ENCODE results near the gene TBL3.

DNA sequence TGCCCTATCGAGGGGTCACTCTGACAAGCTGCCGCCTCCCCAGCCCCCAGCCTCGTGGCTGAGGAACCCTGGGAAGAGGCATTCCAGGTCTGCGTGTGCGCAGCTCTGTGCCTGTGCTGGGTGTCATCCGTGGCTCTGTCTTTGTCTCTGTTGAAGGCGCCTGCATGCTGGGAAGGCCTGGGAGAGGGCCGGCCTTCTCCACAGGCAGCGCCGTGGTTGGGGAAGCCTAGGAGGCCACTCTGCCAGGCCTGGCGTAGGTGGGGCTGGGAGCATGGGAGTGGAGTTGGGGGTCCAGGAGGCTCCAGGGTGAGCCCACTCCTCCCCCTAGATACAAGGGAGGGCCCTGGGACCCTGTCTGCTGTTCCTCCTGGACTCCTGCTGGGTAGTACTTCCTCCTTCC, 58.2 kb downstream of the TBL3 start:
- TF ChIP-seq, protein P1, sequence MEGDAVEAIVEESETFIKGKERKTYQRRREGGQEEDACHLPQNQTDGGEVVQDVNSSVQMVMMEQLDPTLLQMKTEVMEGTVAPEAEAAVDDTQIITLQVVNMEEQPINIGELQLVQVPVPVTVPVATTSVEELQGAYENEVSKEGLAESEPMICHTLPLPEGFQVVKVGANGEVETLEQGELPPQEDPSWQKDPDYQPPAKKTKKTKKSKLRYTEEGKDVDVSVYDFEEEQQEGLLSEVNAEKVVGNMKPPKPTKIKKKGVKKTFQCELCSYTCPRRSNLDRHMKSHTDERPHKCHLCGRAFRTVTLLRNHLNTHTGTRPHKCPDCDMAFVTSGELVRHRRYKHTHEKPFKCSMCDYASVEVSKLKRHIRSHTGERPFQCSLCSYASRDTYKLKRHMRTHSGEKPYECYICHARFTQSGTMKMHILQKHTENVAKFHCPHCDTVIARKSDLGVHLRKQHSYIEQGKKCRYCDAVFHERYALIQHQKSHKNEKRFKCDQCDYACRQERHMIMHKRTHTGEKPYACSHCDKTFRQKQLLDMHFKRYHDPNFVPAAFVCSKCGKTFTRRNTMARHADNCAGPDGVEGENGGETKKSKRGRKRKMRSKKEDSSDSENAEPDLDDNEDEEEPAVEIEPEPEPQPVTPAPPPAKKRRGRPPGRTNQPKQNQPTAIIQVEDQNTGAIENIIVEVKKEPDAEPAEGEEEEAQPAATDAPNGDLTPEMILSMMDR (IDR thresholded peaks at IDR 0.05; ENCODE audit: low read depth, low read length, missing input control): no peak
- TF ChIP-seq, protein P2, sequence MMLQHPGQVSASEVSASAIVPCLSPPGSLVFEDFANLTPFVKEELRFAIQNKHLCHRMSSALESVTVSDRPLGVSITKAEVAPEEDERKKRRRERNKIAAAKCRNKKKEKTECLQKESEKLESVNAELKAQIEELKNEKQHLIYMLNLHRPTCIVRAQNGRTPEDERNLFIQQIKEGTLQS (IDR thresholded peaks at IDR 0.05): no peak
- TF ChIP-seq, protein P3, sequence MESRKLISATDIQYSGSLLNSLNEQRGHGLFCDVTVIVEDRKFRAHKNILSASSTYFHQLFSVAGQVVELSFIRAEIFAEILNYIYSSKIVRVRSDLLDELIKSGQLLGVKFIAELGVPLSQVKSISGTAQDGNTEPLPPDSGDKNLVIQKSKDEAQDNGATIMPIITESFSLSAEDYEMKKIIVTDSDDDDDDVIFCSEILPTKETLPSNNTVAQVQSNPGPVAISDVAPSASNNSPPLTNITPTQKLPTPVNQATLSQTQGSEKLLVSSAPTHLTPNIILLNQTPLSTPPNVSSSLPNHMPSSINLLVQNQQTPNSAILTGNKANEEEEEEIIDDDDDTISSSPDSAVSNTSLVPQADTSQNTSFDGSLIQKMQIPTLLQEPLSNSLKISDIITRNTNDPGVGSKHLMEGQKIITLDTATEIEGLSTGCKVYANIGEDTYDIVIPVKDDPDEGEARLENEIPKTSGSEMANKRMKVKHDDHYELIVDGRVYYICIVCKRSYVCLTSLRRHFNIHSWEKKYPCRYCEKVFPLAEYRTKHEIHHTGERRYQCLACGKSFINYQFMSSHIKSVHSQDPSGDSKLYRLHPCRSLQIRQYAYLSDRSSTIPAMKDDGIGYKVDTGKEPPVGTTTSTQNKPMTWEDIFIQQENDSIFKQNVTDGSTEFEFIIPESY (IDR thresholded peaks at IDR 0.05): no peak
- TF ChIP-seq TAF1 (conservative IDR thresholded peaks at IDR 0.05) (no peak), EGR1 (IDR thresholded peaks at IDR 0.05; ENCODE audit: low read depth in 2 of 2) (no peak), RAD21 (IDR thresholded peaks at IDR 0.05) (no peak)
- TF ChIP-seq, protein P4, sequence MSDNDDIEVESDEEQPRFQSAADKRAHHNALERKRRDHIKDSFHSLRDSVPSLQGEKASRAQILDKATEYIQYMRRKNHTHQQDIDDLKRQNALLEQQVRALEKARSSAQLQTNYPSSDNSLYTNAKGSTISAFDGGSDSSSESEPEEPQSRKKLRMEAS (IDR thresholded peaks at IDR 0.05): no peak
- TF ChIP-seq, protein P5, sequence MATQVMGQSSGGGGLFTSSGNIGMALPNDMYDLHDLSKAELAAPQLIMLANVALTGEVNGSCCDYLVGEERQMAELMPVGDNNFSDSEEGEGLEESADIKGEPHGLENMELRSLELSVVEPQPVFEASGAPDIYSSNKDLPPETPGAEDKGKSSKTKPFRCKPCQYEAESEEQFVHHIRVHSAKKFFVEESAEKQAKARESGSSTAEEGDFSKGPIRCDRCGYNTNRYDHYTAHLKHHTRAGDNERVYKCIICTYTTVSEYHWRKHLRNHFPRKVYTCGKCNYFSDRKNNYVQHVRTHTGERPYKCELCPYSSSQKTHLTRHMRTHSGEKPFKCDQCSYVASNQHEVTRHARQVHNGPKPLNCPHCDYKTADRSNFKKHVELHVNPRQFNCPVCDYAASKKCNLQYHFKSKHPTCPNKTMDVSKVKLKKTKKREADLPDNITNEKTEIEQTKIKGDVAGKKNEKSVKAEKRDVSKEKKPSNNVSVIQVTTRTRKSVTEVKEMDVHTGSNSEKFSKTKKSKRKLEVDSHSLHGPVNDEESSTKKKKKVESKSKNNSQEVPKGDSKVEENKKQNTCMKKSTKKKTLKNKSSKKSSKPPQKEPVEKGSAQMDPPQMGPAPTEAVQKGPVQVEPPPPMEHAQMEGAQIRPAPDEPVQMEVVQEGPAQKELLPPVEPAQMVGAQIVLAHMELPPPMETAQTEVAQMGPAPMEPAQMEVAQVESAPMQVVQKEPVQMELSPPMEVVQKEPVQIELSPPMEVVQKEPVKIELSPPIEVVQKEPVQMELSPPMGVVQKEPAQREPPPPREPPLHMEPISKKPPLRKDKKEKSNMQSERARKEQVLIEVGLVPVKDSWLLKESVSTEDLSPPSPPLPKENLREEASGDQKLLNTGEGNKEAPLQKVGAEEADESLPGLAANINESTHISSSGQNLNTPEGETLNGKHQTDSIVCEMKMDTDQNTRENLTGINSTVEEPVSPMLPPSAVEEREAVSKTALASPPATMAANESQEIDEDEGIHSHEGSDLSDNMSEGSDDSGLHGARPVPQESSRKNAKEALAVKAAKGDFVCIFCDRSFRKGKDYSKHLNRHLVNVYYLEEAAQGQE (IDR thresholded peaks at IDR 0.05): no peak
